ENCODE measurements around the gene NR5A2.

NR5A2 gene

DNA sequence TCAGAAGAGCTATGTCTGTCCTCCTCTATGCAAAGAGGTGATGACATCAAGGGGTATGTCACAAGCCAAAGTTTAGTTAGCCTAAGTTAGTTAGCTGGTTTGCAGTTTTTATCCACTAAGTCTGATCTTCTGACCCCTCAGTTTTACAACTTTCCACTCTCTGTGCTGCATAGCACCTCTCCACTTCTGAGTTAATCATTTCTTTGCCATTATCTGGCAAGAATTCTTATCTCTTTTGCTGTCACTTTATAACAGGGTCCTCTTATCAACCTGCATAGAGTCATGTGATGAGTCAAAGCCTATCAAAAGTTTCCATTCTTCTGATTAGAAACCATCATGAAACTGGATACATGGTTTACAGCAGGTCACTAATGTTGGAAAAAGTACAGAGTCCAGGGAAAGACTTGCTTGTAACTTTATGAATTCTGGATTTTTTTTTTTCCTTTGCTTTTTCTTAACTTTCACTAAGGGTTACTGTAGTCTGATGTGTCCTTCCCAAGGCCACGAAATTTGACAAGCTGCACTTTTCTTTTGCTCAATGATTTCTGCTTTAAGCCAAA lies at the start of gene NR5A2:
Gene NR5A2, plus strand, starts transcription at position 447 of the 560 bp plus-strand sequence. CDS start 138 bp downstream, outside the sequence.
- DNase-seq = no peak

DNA sequence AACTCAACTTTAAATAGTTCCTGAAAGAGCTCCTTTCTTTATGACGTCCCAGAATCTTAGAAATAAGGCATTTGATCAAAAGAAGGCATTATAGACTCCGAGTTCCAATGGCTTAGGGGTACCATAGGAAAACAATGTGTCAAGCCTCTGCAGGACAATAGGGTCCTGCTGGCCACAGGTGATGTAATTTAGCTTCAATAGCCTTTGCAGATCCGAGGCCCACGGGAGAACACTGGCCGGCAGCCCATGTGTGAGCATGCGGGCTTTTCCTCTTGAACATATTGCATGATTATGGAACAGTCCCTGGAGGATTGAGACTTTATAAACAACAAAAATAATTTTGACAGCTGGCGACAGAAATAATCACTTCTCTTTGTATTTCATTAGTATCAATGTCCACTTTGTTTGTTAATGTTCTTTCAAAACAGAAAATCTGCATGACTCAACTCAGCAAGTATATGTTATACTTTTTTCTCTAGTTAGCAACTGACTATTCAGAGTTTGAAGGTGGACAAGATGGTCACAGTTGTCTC lies 49.0 kb upstream of the NR5A2 start:
- no peak for DNase-seq

DNA sequence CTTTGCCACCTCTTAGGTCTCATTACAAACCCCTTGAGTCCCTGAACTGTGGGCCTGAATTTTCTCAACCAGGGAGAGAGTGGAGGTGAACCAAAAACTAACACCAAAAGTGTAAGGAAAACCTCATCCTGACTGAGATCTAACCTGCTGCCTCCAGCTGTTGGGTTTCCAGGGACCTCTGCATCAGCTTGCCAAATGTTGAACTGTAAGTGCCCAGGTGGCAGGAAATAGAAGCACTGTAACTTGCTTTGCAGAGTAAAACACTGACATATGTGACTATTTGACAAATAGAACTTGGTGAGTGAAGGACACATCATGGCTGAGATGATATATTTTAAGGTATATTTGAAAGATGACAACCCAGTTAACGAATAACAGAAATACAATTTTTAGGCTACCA lies 48.4 kb upstream of the NR5A2 start:
- no peak for DNase-seq

DNA sequence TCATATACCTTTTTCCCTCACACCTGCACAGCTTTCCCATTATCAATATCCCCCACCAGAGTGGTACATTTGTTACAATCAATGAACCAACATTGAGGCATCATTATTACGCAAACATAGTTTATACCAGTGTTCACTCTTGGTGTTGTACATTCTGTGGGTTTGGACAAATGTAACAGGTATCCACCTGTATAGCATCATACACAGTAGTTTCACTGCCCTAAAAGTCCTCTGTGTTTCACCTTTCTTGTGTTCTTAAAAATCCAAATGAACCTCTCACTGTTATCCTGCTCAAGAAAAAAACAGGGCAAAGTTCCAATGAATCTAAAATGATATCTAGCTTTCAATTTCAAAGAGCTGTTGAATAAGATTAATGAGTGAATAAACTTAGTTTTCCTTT lies 45.9 kb upstream of the NR5A2 start:
- no peak for DNase-seq

DNA sequence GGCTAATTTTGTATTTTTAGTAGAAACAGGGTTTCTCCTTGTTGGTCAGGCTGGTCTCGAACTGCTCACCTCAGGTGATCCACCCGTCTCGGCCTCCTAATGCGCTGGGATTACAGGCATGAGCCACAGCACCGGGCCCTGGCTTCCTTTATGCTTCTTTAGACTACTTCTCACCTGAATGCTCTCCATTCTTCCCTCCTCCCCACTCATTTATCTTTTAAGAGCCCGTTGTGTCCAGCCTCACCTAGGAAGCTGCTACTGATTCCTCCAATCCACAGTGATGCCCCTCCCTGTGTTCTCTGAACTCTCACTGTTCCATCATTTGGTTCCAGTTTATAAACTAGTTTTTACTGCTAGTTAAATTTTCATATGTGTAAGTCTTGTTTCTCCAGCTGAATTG lies 44.9 kb upstream of the NR5A2 start:
- no peak for DNase-seq

DNA sequence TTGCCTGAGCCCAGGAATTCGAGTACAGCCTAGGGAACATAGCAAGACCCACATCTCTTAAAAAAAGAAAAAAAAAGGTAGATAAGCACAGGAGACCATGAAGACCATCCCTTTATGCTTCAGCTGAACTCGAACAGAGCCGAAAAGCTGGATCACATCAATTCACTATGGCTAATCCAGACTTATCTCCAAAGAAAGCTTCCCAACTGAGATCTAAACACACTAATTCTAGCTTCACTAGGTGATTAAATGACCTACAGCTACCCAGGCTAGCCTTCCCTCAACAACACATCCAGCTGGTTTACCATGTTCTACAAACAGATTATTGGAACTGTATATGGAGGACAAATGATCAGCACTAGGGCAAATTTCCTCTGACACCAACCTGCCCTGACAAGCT lies 44.0 kb upstream of the NR5A2 start:
- no peak for DNase-seq

DNA sequence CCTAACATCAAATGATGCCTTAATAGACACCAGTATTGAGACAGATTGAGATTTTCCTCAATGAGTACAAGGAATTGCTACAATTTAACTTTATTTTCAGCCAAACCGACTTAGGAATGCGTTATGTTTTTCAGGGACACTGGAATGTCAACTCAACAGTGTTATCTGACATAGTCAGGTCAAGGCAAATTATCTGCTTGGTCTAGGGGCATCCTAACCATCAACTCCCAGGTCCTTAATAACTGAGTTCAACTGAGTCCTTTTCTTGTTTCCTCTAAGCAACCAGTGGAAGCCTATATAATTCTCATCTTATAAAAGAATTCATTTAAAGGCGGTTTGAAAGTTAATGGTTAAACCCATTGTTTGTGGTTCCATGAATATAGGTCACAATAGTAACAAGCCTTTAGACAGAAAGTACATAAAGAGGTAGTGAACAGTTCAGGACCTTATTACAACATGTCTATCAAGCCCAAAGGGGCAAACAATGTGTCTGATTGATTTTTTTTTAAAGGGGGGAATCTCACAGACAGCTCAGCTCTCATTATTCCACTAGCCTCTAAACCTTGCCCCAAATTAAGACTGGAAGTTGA lies 32.3 kb upstream of the NR5A2 start:
- no peak for DNase-seq

DNA sequence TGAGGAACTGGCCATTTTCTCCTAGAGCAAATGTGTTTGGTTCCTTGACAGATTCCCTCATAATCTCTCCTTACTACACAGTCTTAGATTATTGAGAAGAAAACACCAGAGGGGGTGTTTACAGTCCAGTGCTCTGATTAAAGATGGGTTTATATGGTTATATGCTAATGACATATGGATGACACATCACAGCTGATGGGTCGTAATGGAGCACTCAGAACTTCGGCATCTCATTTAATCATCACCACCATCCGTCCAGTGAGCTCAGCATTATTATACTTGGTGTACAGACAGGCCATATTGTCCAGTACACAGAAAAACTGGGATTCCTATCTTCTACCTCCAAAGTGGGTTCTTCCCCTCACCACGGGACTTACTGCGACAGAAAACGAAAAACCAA lies 22.3 kb upstream of the NR5A2 start:
- DNase-seq = no peak

DNA sequence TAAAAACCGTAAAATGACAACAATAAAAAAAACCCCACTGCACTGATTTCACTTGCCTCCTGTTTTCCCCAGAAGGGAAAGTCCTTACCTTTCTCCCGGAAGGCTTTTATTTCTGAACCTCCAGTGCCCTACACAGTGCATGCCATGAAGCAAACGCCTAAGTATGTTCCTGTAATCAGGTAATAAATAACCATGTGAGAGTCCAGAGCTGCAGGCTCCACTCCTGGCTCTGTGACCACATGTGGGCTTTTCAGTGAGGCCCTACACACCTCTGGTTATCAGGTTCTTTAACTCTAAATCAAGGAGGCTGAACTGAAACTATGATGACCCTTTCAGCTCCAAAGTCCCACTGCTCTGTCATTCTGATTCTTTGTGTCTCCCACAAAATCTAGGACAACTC lies 20.8 kb upstream of the NR5A2 start:
- DNase-seq = no peak

DNA sequence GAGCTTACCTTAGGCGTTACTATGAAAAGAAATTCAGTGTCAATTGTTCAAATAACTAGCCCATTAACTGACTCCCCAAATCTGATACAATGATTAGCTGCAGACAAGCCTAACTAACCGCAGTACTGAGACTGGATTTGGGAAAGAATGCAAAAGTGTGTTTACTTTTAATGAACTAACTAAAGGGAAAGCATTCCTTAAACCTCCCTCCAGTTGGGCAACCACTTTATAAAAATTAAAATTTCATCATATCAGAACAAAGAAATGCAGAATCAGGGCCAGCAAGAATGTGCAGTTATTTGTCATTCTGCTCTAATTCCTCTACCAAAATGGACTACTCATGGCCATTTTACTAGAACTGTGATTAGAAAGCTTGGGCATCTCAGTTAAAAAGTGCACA lies 11.7 kb upstream of the NR5A2 start:
- DNase-seq = no peak

DNA sequence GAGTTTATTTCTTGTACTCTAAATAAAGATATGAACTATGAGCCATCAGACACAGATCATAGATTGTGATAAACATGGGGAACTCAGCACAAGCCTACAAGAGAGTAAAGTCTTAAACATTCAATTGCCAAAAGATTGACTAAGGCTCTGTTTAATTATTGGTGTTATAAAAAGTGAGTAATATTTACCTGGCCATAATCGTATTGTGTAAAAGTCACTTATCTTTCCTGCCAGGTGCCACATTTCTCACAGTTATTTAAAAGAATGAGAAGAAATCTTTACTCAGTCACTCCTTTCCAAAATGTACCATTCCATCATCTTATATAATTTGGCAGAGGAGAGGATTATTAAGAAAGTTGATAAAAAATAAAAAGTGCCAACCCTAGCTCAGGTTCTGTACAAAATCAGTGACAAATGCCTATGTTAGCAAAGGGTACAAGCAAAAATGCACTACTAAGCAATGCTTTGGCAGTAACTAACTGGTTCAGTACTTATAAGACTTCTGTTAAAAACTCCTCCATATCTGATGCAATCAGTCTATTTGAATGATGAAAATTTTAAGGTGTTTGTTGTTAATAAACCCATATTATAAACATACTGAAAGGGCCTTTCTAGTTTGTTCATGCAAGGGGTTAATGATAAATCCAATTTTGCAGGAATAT lies 5.8 kb upstream of the NR5A2 start:
- DNase-seq = no peak

DNA sequence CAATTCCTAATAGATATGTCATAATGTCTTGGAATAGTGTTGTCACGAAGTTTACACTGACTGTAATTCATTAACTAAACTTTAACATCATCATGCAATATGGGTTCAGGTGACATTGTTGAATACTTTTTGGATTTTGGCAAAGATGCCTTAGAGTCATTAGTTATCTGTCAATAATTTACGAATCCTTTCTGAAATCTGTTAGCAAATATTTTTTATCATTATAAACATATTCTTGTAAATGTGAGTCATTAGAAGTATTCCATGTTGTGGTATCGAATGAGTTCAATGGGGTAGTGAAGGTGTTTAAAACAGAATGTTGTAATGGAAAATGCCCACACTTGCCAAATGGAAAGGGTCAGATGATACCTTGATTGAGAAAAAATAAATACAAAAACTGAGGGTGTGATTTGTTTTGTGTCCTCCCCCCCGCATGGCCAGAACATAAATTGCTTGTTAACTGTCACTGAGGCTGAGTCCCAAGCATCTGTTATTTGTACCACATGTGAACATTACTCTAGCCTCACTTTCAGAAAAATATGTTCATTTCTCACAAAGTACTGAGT lies 5.2 kb upstream of the NR5A2 start:
- no peak for DNase-seq

DNA sequence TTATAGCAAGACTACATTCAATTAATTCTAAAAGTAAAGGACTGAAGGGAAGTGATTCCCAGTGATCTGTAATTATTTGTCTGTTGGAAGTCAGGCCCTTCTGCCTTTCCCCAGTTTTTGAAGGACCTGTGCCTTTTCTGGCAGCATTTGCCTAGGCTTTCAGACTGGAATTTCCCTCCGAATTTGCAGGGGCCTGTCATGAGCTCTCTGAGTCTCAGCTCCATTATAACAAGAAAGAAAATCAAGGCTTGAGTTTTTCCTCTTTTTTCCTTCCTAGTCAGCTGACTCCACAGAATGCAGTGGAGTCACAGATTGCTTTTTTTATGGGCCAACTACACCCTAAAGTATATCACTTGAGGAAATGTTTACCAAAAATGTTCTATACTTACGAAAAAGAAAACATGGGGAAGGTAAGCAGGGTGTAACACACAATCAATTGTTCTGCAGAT lies 1.1 kb downstream of the NR5A2 start:
- peak; percentile 38 for DNase-seq

DNA sequence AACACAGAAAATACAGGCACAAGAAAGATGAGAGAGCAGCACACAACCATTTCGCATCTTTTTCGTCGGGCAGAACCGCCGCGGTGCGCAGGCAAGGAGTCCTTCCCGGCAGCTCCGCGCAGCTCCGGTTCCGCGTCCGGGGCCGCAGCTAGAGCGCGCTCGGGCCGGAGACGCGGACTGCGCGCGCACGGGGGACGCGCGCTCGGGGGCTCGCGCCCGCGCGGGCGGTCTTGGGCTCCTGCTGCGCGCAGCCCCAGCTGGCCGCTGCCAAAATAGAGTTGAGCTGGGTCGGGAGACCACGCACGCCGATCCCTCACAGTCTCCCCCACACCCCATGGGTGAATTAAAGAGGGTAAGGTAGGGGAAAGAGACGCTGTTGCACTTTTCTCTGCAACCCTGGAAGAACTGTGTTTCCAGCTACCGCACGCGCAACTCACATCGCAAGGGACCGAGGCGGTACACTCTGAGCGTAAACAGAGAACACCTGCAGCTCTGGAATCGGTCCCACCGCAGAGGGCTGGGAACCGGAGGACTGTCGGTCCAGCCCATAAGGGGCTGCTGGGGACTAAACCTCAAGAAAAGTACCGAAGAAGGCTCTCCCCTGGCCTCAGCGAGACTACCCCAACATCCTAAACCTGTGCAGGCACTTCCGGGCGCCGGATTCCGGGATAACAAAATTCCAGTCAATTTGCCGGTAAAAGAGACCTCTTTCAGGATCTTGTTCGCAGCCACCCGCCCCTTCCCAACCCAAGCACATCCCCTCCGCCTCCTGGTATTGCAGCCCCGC lies 1.7 kb downstream of the NR5A2 start:
- DNase-seq = peak; percentile 63

DNA sequence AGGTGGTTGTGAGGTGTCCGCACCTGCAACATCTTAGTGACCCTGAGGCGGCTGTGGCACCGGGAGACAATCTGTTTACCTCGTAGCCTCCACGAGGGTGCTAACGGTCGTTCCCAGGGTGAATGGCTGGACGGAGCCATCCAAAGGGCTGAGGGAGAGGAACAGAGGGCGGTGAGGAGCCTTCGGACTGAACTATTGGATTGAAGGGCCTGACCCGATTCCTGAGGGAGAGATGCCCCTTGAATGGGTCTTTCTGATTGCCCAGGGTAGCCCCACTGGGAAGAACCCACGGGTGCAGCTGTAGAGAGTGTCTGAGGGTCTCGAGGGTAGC lies 2.3 kb downstream of the NR5A2 start:
- DNase-seq = no peak

DNA sequence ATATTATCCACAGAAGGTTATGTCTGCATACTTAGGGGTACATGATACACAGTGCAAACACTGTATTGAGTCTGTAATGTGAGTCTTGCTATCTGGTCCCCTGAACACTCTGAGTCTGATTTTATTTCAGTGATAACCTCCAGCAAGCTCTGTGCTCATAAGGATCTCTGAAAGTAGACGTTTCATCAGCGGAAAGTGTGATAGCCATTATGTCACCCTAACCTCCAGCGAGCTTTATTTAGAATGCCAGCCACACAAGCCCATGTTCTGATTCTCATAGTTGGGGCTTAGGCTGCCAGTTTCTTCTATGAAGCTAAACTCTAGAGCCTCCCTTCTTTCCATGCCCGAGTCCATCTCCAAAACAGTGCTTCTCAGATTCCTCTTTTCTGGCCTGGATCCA lies 3.3 kb downstream of the NR5A2 start:
- no peak for DNase-seq

DNA sequence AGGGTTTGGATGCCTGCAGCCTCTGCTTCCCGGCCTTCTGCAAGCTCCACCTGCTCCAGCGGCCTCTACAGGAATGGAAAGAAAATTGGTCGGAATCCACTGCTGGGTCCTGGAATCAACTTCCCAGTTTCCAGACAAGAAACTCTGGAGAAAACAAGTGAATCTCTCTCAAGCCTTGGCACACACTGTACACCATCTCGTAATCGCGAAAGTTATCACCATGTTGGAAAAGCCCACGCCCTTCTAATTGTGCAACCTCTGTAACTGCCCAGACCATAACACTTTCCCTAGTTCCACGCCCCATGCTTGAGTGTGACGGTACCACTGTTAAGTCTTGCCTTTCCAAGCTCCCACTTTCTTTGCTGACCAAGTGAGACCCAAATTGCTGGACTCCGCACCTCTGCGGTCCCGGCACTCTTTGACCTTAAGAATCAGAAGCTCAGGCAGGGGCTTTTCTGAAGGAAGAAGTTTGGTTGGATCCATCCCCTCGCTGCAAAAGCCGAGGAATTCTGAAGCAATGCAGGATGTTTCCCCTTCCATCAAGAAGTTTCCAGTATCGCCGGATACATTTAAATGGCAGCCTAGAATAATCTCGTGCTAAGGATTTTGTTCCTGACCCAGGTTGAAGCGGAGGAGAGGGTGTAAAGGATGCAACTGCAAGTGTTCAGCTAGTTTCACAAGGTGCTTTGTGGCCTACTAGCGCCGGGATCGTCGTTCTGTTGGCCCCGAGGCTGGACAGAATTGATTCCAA lies 6.2 kb downstream of the NR5A2 start:
- no peak for DNase-seq

DNA sequence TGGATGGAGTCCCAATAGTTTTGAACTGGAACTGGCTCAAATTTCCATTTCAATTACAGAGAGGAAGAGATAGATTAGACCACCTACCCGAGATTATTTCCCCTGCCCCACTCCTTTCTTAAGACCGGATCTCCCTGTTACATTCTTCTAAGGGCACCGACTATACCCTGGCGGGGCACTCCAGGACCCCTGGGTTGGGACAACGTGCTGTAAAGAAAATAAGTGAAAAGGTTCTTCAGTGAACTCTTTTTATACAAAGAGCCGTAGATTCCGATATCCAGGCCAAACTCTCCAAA lies 6.7 kb downstream of the NR5A2 start:
- no peak for DNase-seq

DNA sequence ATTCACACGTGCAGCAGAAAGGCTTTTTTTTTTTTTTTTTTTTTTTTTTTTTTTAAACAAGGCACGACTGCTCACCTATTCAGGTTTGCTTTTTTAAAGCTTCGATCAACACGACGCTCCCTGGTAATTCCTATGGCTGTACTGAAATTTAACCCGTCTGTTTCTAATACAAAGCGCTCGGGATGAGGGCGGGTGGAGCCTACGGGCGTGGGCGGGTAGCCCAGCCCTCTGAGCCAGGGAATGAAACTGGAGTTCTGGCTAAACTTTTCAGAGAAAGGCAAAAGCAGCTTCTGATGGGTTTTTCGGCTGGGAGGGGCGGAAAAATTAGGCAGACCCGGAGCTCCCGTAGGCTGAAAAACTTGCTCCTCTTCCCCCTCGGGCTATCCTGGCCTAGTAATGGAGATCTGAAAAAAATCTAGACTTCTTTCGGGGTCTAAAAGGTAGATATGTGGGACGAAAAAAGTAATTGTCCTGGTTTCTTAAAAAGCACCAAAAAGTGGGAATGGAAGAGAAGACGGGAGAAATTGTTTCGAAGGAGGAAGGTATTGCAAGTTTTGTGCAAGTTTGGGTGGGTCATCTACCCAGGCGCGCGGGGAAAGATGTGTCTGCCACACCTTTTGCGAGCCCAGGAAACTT lies 7.4 kb downstream of the NR5A2 start:
- no peak for DNase-seq

DNA sequence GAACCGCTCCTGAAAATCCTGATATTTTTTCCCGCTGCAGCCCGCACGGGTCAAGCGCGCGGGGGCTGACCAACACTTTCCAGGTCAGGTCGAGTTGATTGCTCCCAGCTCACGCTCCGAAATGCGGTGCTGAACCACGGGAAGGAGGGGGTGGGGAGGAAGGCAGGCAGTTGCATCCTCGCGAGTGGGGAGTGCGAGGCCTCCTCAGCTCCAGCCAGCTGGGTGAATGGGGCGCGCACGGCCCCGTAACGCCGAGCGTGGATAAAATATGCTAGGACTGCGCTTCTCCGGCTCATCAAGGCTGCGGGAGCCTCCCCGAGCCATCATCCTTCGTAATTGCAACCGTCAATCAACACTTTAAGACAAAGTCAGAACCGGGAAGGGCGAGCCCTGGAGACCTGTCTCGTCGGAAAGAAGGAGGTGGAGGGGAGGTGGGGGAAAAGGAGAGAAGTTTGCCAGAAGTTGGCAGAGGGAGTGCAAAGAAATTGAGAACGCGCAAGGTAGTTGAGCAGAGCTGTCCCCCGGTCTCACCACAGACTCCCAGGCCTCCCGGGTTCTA lies 8.0 kb downstream of the NR5A2 start:
- no peak for DNase-seq

DNA sequence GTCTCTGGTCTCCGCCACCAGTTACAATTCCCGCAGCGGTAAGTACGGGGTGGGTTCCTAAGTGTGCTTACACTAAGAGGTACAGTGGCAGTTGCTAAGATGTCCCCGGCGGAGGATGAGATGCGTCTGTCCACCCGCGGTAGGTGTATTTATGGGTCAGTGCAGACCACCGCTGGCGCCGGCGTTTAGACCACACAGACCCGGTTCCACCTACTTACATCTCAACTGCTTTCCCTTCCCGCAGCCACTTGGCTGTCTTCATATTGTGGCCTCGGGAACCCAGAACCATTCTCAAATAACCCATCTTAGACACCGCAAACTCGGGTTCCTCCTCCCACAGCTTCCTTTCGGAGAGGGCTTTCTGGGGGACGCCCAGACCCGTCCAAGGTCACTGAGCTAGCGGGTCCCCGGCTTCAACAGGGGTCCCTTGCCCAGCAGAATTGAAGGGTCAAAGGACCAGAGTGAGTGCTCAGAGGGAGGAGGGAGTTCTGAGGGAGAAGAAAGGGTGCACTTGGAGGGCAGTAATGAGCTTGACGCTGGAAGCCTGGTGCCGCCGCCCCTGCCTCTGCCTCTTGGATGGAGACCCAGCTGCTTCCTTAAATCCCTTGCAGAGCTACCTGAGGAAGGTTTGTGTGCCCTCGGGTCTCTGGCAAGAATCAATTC lies 8.6 kb downstream of the NR5A2 start:
- DNase-seq = no peak
